PC-9 (cell line): ENCODE results near the gene PDE6G. TPM values are rescaled to one million over a fixed set of nuclear protein-coding genes. Genes with fewer than 3 reads are reported as not detected.
"Not testable (repeated sequence)": the region's sequence is repeated elsewhere in the genome, so short reads cannot be mapped to it uniquely, and the experiment has no call there.

ENCODE experiments used
- BruUV-seq: library from RNA; stranded (reverse); fragments of 400-500 nt; replicated peaks from 2 replicates; lab custom pipeline; 2021; lab: Mats Ljungman, UMichigan
- CTCF ChIA-PET: fragments of 300-600 bp; sonication (Branson Sonifier 250); formaldehyde crosslinking; loops from one replicate; lab custom pipeline; 2022; ENCODE audit warnings: antibody characterized with exemption; lab: Charles Lee
- POLR2A ChIA-PET: fragments of 300-600 bp; sonication (Branson Sonifier 250); formaldehyde crosslinking; loops from one replicate; lab custom pipeline; 2022; ENCODE audit warnings: antibody characterized with exemption; ENCODE audit not compliant: unreplicated experiment; lab: Charles Lee
- DNase-seq, 2 experiments: peaks; one replicate each; pipeline versions ENCODE4 v3.0.0 to v3.0.0-alpha.2; 2015 to 2022; ENCODE audit warnings: mixed read lengths in 1 of 2
- H2AFZ ChIP-seq: fragments of 200-600 bp; sonication (generic); 2 replicates; pipeline ENCODE4 v1.8.1; 2017; ENCODE audit warnings: antibody characterized with exemption
- H3F3A ChIP-seq: fragments of 200-600 bp; sonication (generic); 2 replicates; pipeline ENCODE4 v1.8.1; 2017; ENCODE audit warnings: antibody characterized with exemption, mild to moderate bottlenecking, low read depth; ENCODE audit not compliant: insufficient read depth
- H3K27ac ChIP-seq: fragments of 200-600 bp; sonication (generic); 2 replicates; pipeline ENCODE4 v1.6.1; 2016; ENCODE audit warnings: mixed run types
- H3K27me3 ChIP-seq: fragments of 200-600 bp; sonication (generic); 2 replicates; pipeline ENCODE4 v1.6.1; 2016; ENCODE audit warnings: low read depth, mixed run types; ENCODE audit not compliant: insufficient read depth
- H3K36me3 ChIP-seq: fragments of 200-600 bp; sonication (generic); 2 replicates; pipeline ENCODE4 v1.6.1; 2016; ENCODE audit warnings: low read depth, mixed run types
- H3K4me1 ChIP-seq: fragments of 200-600 bp; sonication (generic); replicated peaks from 2 replicates; pipeline ENCODE4 v1.6.1; 2016; ENCODE audit warnings: mixed run types; ENCODE audit not compliant: insufficient read depth
- H3K4me2 ChIP-seq: fragments of 200-600 bp; sonication (generic); 2 replicates; pipeline ENCODE4 v1.6.1; 2017; ENCODE audit warnings: mixed run types
- H3K4me3 ChIP-seq: fragments of 200-600 bp; sonication (generic); 2 replicates; pipeline ENCODE4 v1.6.1; 2016; ENCODE audit warnings: mixed run types
- H3K79me2 ChIP-seq: fragments of 200-600 bp; sonication (generic); 2 replicates; pipeline ENCODE4 v1.6.1; 2017; ENCODE audit warnings: low read depth, mixed run types
- H3K9me2 ChIP-seq: fragments of 200-600 bp; sonication (generic); 2 replicates; pipeline ENCODE4 v1.8.1; 2017; ENCODE audit warnings: mild to moderate bottlenecking; ENCODE audit not compliant: insufficient read depth
- H3K9me3 ChIP-seq: fragments of 200-600 bp; sonication (generic); 2 replicates; pipeline ENCODE4 v1.8.1; 2016; ENCODE audit warnings: low read depth; ENCODE audit not compliant: insufficient read depth
- H4K20me1 ChIP-seq: fragments of 200-600 bp; sonication (generic); 2 replicates; pipeline ENCODE4 v1.8.1; 2017; ENCODE audit not compliant: insufficient read depth
- EZH2 ChIP-seq: fragments of 200-600 bp; sonication (generic); IDR thresholded peaks from 2 replicates; pipeline ENCODE4 v1.8.0; 2017; ENCODE audit warnings: antibody characterized with exemption, low read depth
- intact Hi-C: fragments of 100-400 bp; cut with micrococcal nuclease; formaldehyde crosslinking; loops from one replicate; pipeline ENCODE4 v1.10.0; 2022; ENCODE audit not compliant: unreplicated experiment
- total RNA-seq: library from RNA; stranded (reverse); gene quantifications from 2 replicates; pipeline ENCODE4 v1.2.3, GENCODE V29; 2021
- TF ChIP-seq, protein P1 (sequence below): fragments of 200-600 bp; sonication (generic); conservative IDR thresholded peaks from 2 replicates; pipeline ENCODE4 v1.6.1; 2017; ENCODE audit warnings: mixed run types, antibody characterized with exemption, mild to moderate bottlenecking, moderate library complexity

The PDE6G gene
- total RNA-seq, 1 experiment from 2014 or later, result 1.3 TPM

DNA sequence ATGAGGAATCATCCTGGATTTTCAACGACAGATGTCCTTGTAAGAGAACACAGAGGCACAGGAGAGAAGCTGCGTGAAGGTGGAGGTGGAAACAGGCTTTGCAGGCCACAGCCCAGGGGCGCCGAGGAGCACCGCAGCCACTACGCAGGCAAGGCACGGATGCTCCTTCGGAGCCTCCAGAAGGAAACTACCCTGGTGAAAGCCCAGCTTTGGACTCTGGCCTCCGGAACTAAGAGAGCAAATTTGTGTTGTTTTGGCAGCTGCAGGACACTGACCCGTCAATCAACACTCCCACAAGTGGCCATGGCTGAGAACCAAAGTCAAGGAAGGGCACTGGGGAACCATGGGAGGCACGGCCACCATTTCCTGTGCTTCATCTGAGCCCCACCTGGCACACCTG, 23.8 kb upstream of the PDE6G start:
- Histone ChIP-seq H3K9me3 (no peaks in the 10 kb centered on the region), H3K9me2 (no peaks in the 10 kb centered on the region), H3K79me2 (peaks cover 32% of the 10 kb centered on the region), H3K27ac (no peak overlapping the region), H3K4me2 (no peak overlapping the region), H2AFZ (no peak overlapping the region), H3K4me1 (peaks cover under 1% of the 10 kb centered on the region; the same call in 1 of the 2 replicates), H3F3A (peaks cover 10% of the 10 kb centered on the region; the same call in 1 of the 2 replicates), H3K4me3 (no peak overlapping the region), H3K36me3 (no peaks in the 10 kb centered on the region), H3K27me3 (no peaks in the 10 kb centered on the region), H4K20me1 (peaks cover under 1% of the 10 kb centered on the region)
- intact Hi-C loops, result loop anchor here (5.0 kb wide), 2 partner anchors 43 to 342 kb away; partner anchors contain the start of genes CENPX, LRRC45, NPLOC4 and TSPAN10
- TF ChIP-seq, protein P1, sequence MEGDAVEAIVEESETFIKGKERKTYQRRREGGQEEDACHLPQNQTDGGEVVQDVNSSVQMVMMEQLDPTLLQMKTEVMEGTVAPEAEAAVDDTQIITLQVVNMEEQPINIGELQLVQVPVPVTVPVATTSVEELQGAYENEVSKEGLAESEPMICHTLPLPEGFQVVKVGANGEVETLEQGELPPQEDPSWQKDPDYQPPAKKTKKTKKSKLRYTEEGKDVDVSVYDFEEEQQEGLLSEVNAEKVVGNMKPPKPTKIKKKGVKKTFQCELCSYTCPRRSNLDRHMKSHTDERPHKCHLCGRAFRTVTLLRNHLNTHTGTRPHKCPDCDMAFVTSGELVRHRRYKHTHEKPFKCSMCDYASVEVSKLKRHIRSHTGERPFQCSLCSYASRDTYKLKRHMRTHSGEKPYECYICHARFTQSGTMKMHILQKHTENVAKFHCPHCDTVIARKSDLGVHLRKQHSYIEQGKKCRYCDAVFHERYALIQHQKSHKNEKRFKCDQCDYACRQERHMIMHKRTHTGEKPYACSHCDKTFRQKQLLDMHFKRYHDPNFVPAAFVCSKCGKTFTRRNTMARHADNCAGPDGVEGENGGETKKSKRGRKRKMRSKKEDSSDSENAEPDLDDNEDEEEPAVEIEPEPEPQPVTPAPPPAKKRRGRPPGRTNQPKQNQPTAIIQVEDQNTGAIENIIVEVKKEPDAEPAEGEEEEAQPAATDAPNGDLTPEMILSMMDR, result no peak
- TF ChIP-seq EZH2, result no peak
- DNase-seq, result no peak
- POLR2A ChIA-PET, result no interaction called here
- CTCF ChIA-PET, result no interaction called here
- BruUV-seq, result no TSS peak

DNA sequence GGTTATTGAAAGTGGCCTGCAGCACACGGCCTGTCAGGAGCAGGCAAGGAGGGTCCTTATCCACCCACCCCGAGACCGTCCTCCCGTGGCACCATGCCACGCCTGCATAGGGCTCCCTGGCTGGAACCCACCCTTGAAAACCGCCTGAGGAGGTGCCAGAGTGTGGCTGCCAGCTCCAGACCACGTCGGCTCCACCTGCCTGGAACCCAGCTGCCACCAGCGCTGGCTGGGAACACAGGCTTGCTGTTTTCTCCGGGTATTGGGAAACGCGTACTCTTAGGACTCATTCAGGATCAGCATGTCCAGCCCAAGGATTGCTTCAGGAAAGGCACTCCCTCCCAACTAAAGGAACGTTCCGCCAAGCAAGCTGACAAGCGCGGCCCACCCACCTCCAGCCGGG, 20.6 kb upstream of the PDE6G start:
- Histone ChIP-seq H3K36me3 (no peaks in the 10 kb centered on the region), H3K27me3 (no peaks in the 10 kb centered on the region), H3F3A (peaks cover 12% of the 10 kb centered on the region; the same call in 1 of the 2 replicates), H4K20me1 (no peaks in the 10 kb centered on the region), H3K4me3 (no peak overlapping the region), H3K27ac (no peak overlapping the region), H3K9me3 (no peaks in the 10 kb centered on the region), H3K79me2 (0 out of 2 replicates have a peak, but pooled peaks cover 4% of the 10 kb centered on the region), H3K4me1 (no peaks in the 10 kb centered on the region), H2AFZ (no peak overlapping the region), H3K9me2 (no peaks in the 10 kb centered on the region), H3K4me2 (no peak overlapping the region)
- ChIA-PET CTCF (no interaction called here), POLR2A (no interaction called here)
- BruUV-seq, result no TSS peak
- no peak for TF ChIP-seq EZH2
- TF ChIP-seq, protein P1, result no peak
- DNase-seq, result no peak
- intact Hi-C loops, result no loop called here

DNA sequence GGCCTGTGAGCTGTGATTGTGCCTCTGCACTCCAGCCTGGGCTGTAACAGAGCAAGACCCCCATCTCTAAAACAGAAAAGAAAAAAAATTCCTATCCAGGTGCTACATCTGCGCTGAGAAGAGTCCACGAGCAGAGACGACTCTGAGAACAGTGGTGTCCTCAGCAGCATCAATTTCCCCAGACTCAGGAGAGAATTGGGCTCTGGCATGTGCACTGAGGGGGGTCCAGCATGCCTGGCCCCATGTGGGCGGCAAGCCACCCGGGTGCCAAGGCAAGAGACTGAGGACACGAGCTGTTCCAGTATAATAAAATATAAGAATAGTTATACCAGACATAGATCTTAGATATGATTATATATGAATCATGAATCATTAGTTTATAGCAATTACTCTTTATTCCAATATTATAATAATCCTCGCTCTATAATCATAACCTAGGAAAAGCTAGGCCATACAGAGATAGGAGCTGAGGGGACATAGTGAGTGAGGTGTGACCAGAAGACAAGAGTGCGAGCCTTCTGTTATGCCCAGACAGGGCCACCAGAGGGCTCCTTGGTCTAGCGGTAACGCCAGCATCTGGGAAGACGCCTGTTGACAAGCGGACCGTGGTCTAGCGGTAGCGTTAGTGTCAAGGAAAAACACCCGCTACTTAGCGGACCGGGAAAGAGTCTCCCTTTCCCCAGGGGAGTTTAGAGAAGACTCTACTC, 19.3 kb upstream of the PDE6G start:
- H3K9me2 ChIP-seq, H3K27ac ChIP-seq: not testable (repeated sequence)

More for the DNA sequence above, 19.3 kb upstream of the PDE6G start:
- H3K36me3 ChIP-seq, H3K4me2 ChIP-seq, H3K79me2 ChIP-seq, H2AFZ ChIP-seq, H3K4me3 ChIP-seq, H3K4me1 ChIP-seq, intact Hi-C loops, H3K27me3 ChIP-seq, H3K9me3 ChIP-seq, H4K20me1 ChIP-seq, BruUV-seq: not testable (repeated sequence)
- POLR2A ChIA-PET, result interaction anchor here (0.6 kb wide), 1 partner anchor 184 kb away, joined by 4 read pairs; no protein-coding TSS in a partner anchor
- TF ChIP-seq, protein P1, result peak; percentile 69
- CTCF ChIA-PET, result interaction anchor here (0.6 kb wide), 2 partner anchors 36 to 337 kb away, joined by 3 to 4 read pairs; no protein-coding TSS in a partner anchor
- peak in 1 of 2 experiments; percentile 56 for DNase-seq
- peaks cover 12% of the 10 kb centered on the region; the same call in 1 of the 2 replicates for H3F3A ChIP-seq
